Spleen (tissue), 7 donors: ENCODE measurements around the gene PLB1.
"Not testable (repeated sequence)": the region's sequence is repeated elsewhere in the genome, so short reads cannot be mapped to it uniquely, and the experiment has no call there.

Experiments used
- POLR2A ChIP-seq, 3 donors: fragments of 450-650 bp; IDR thresholded peaks; one replicate each; pipeline ENCODE4 v1.5.1; 2017; ENCODE audit warnings: antibody characterized with exemption in 3 of 3, mild to moderate bottlenecking in 1 of 3
- POLR2AphosphoS5 ChIP-seq, 3 donors: sonication (generic); formaldehyde crosslinking; IDR thresholded peaks; one replicate each; pipeline ENCODE4 v1.5.1; 2017; ENCODE audit warnings: antibody characterized with exemption in 3 of 3
- TF ChIP-seq, protein P1 (sequence below), 11 experiments: fragments of 200-600 bp in 7 of 11; fragments of 450-650 bp in 4 of 11; sonication (generic) in 4 of 11; IDR thresholded peaks in 8 of 11; conservative IDR thresholded peaks in 3 of 11; 1 replicate in 7 of 11; 2 replicates in 4 of 11; pipeline versions ENCODE4 v1.4.0 to v1.8.0; 2016 to 2021; ENCODE audit warnings: antibody characterized with exemption in 11 of 11, inconsistent platforms in 4 of 11, mild to moderate bottlenecking in 1 of 11
- donor health status: DM: no; HTN: no; CAD: no; lungs with moderate emphysema.
- donor health status: DM: no; HTN: no; CAD: no.
- donor health status: DM: no; HTN: no; CAD: no.

DNA sequence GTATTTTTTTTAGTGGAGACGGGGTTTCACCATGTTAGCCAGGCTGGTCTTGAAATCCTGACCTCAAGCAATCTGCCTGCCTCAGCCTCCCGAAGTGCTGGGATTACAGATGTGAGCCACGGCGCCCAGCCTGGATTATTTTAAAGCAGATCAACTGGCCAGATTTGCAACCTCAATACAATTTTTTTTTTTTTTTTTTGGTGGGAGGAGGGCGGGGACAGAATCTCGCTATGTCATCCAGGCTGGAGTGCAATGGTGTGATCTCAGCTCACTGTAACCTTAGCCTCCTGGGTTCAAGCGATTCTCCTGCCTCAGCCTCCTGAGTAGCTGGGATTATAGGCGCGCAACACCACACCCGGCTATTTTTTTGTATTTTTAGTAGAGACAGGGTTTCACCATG lies 54.5 kb downstream of the PLB1 start:
- TF ChIP-seq, protein P1, sequence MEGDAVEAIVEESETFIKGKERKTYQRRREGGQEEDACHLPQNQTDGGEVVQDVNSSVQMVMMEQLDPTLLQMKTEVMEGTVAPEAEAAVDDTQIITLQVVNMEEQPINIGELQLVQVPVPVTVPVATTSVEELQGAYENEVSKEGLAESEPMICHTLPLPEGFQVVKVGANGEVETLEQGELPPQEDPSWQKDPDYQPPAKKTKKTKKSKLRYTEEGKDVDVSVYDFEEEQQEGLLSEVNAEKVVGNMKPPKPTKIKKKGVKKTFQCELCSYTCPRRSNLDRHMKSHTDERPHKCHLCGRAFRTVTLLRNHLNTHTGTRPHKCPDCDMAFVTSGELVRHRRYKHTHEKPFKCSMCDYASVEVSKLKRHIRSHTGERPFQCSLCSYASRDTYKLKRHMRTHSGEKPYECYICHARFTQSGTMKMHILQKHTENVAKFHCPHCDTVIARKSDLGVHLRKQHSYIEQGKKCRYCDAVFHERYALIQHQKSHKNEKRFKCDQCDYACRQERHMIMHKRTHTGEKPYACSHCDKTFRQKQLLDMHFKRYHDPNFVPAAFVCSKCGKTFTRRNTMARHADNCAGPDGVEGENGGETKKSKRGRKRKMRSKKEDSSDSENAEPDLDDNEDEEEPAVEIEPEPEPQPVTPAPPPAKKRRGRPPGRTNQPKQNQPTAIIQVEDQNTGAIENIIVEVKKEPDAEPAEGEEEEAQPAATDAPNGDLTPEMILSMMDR (IDR thresholded peaks at IDR 0.05 in 8 of 11, conservative IDR thresholded peaks at IDR 0.05 in 3 of 11) = not testable (repeated sequence)
- TF ChIP-seq POLR2A, POLR2AphosphoS5 (IDR thresholded peaks at IDR 0.05): not testable (repeated sequence)
